ENCODE results near the gene CENPN.

CENPN gene

GRCh38 chr16:81067166-81067565 is 60.2 kb downstream of the CENPN start:
- intact Hi-C loops (cut with DNase I), result no loop called here
- no peak for DNase-seq

DNA sequence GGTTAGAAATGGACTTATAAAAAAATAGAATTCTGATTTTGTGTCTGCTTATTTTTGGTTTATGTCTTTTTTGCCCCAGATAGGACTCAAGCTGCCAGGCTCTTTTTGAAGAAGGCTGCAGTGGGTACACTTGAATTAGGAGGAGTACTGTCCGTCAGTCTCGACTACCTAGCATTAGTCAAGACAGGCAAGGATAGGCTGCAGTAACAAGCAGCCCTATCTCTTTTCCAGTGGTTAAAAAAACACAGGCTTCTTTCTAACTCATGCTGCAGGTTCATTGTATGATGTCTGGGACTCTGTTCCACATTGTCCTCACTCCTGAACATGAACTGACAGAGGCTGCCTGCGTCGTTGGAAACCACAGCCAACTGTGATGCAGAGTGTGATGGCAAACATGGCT is 62.0 kb downstream of the CENPN start:
- intact Hi-C loops (cut with DNase I), result no loop called here
- DNase-seq, result no peak

DNA sequence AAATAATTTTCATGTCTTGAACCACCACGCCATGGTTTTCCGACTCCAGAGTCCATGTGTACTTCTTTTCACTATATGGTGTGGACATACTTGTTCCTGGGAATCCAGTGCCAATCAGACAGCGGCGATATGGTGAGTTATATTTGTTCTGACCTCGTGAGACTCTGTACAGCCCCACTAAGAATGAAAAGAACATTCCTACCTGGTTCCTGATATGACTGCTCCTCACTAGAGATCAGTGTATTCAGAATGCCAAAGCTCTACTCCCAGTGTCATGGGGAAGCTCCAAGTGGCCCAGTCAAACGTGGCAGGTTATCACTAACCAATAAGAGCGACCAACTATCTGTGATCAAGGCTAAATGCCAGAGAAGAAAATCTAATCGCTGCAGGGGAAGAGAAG is 64.0 kb downstream of the CENPN start:
- no peak for DNase-seq
- intact Hi-C loops (cut with DNase I), result loop anchor here (10.0 kb wide), 1 partner anchor 66 kb away; the partner anchor contains the start of genes CENPN and CMC2

DNA sequence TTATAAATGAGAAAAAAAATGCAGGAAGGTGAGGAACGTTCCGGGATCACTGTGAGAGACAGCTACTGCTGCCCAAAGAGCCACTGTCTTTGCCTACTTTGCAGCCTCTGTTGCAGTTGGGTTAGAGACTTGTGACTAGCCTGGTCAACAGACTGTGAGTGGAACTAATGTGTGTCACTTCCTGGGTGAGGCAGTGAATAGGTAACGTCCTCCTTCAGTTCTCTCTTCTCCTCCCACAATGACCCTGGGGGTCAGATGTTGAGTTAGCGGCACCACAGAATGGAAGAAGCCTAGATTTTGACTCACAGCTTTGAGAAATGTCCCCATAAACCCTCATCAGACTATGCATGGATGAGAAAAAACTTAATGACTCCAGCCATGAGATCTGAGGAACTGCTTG is 64.8 kb downstream of the CENPN start:
- intact Hi-C loops (cut with DNase I), result loop anchor here (10.0 kb wide), 1 partner anchor 67 kb away; the partner anchor contains the start of genes CENPN and CMC2
- no peak for DNase-seq

- DNase-seq, result no peak
- intact Hi-C loops (cut with DNase I), result loop anchor here (10.0 kb wide), 1 partner anchor 69 kb away; the partner anchor contains the start of genes CENPN and CMC2
Observed at GRCh38 chr16:81073560-81074330, 66.7 kb downstream of the CENPN start.

DNA sequence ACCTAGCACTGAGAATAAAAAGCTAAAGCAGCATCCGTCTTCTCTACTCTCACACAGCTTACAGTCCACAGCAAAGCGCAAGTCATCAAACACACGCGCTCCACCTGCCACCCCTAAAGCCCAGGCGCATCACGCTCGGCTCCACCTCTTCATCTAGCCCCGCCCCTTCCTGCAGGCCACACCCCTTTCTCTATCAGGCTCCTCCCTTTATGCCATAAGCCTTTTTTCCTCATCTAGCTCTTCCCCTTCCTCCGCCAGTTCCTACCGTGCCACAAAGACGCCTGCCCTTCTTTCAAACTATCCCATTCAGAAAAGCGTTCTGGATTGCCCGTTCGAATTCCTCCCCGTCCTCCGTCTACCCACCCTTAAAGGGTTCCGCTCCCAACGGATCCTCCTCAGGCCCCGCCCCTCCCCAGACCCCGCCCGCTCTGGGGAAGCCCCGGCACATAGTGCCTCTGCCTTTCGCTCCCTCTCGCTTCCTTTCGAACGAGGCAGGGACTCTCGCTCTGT is 69.6 kb downstream of the CENPN start:
- intact Hi-C loops (cut with DNase I), result loop anchor here (2.0 to 10.0 kb wide), 3 partner anchors 20 to 72 kb away; partner anchors contain the start of genes ATMIN, CENPN, CMC2 and GCSH
- DNase-seq, result peak; percentile 80 to 96 (median 92)

- intact Hi-C loops (cut with DNase I), result loop anchor here (2.0 to 10.0 kb wide), 3 partner anchors 19 to 73 kb away; partner anchors contain the start of genes ATMIN, CENPN, CMC2 and GCSH
- peak; percentile 97 to 100 (median 99) for DNase-seq
Observed at GRCh38 chr16:81077076-81077940, 70.3 kb downstream of the CENPN start, which contains the start of gene C16orf46. TSS of gene C16orf46 (minus strand) at chr16:81077238. CDS start at chr16:81063955, 13,283 bp downstream.

- intact Hi-C loops (cut with DNase I), result no loop called here
- no peak for DNase-seq
Observed at GRCh38 chr16:81080233-81080632, 73.2 kb downstream of the CENPN start.

DNA sequence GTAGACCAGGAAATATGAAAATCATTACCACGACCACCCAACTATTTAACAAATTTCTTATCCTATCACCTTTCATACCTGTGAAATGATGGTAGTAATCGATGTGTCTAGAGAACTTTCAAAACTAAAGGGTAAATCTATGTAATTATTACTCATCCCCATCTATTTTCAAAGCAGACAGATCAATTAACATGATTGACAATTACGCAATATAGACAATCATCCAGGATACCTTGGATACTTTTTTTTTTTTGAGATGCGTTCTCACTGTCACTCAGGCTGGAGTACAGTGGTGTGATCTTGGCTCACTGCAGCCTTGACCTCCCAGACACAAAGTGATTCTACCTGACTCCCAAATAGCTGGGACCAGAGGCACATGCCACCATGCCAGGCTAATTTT is 74.0 kb downstream of the CENPN start:
- intact Hi-C loops (cut with DNase I), result no loop called here
- no peak for DNase-seq

All from head of caudate nucleus (tissue), 42 donors.